Measurements from ENCODE around the gene QDPR.

DNA sequence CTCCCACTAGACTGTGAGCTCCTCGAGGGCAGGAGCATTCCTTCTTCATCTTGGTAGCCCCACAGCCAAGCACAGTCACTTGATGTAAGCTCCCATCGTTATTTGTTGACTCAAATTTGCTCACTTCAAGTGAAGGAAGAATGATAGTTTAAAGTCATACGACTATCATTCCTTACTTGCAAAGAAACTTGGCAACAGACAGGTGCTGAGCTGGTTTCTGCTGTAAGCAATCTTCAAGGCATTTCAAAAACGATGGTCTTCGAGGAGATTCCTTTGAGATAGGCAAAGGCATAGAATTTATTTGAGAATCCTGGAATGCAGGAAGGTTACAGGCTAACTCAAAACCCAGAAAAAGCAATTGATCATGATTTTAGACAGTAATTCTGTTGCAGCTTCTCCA lies 64.8 kb downstream of the QDPR start:
- no peak for TF ChIP-seq CTCF (optimal IDR thresholded peaks at IDR 0.05 in 1 of 3, IDR thresholded peaks at IDR 0.05 in 1 of 3, conservative IDR thresholded peaks at IDR 0.05 in 1 of 3; ENCODE audit: extremely low read depth in 1 of 3, insufficient read depth in 2 of 3, low read length in 3 of 3)
- TF ChIP-seq EZH2 (IDR thresholded peaks at IDR 0.05; ENCODE audit: low read length) = no peak
